Measurements from ENCODE around the gene HES7. TPM values are rescaled to one million over a fixed set of nuclear protein-coding genes. Genes with fewer than 3 reads are reported as not detected.

HES7 gene
- total RNA-seq, 4 donors from 2014 or later, result 0.46 TPM; not detected in 3

GRCh38 chr17:8075081-8075480 lies 48.8 kb downstream of the HES7 start:
- ATAC-seq (ENCODE audit: low FRiP score) (no peak), DNase-seq (ENCODE audit: low spot score) (no peak)
- no peak for TF ChIP-seq CTCF (IDR thresholded peaks at IDR 0.05)

- ATAC-seq (ENCODE audit: low FRiP score) (no peak), DNase-seq (ENCODE audit: low spot score) (no peak)
- TF ChIP-seq CTCF (IDR thresholded peaks at IDR 0.05), result no peak
These were observed 49.4 kb downstream of the HES7 start for GRCh38 chr17:8074554-8074953.

GRCh38 chr17:8073627-8074484 lies 50.0 kb downstream of the HES7 start:
- peak in 1 of 3 donors; percentile 87 for TF ChIP-seq CTCF (IDR thresholded peaks at IDR 0.05)
- ATAC-seq (ENCODE audit: low FRiP score) (peak; percentile 77), DNase-seq (ENCODE audit: low spot score) (peak; percentile 50)

GRCh38 chr17:8072729-8073461 lies 51.0 kb downstream of the HES7 start:
- no peak for ATAC-seq (ENCODE audit: low FRiP score)
- DNase-seq (ENCODE audit: low spot score), result no peak
- TF ChIP-seq CTCF (IDR thresholded peaks at IDR 0.05), result no peak

- no peak for ATAC-seq (ENCODE audit: low FRiP score)
- no peak for DNase-seq (ENCODE audit: low spot score)
- no peak for TF ChIP-seq CTCF (IDR thresholded peaks at IDR 0.05)
These were observed 51.6 kb downstream of the HES7 start for GRCh38 chr17:8072341-8072728.

GRCh38 chr17:8071496-8071895 lies 52.4 kb downstream of the HES7 start:
- DNase-seq (ENCODE audit: low spot score) (no peak), ATAC-seq (ENCODE audit: low FRiP score) (no peak)
- no peak for TF ChIP-seq CTCF (IDR thresholded peaks at IDR 0.05)

Small RNA genes lying within 50 kb of the gene (small RNA-seq; reads per million reads assigned to genes)
- gene MIR4314, result not detected

Other genes starting within 250 kb of the HES7 start
- gene CHD3, start 235.3 kb downstream of the HES7 start, total RNA-seq, result 10 to 100 TPM; 47.0 to 77.6 (median 57.3) TPM
- gene RNF227, start 207.8 kb downstream of the HES7 start, total RNA-seq, result 10 to 100 TPM in 2 of 4 donors, 1 to 10 TPM in 2; 4.1 to 19.1 (median 9.7) TPM
- gene KCNAB3, start 194.2 kb downstream of the HES7 start, total RNA-seq, result 1 to 10 TPM; 1.6 to 2.9 (median 2.6) TPM
- gene TRAPPC1, start 192.2 kb downstream of the HES7 start, total RNA-seq, result 10 to 100 TPM; 30.0 to 73.3 (median 48.3) TPM
- gene CNTROB, start 191.9 kb downstream of the HES7 start, total RNA-seq, result 10 to 100 TPM; 14.8 to 24.7 (median 19.8) TPM
- gene GUCY2D, start 121.5 kb downstream of the HES7 start, total RNA-seq, result under 1 TPM in 2 of 4 donors, not detected in 2; 0.09 to 0.12 TPM
- 1 to 10 TPM; 3.8 to 9.8 (median 8.2) TPM for gene ALOX15B, start 85.0 kb downstream of the HES7 start, total RNA-seq
- not detected for gene ALOX12B, start 36.4 kb downstream of the HES7 start, total RNA-seq
- gene ALOXE3, start 5.6 kb downstream of the HES7 start, total RNA-seq, result under 1 TPM in 2 of 4 donors, not detected in 2; 0.09 to 0.24 TPM
- 100 to 1,000 TPM in 2 of 4 donors, 10 to 100 TPM in 2; 78.8 to 169 (median 122) TPM for gene PER1, start 28.3 kb upstream of the HES7 start, total RNA-seq
- 10 to 100 TPM; 16.8 to 42.1 (median 21.2) TPM for gene VAMP2, start 38.8 kb upstream of the HES7 start, total RNA-seq
- 10 to 100 TPM; 10.9 to 78.4 (median 34.1) TPM for gene TMEM107, start 52.3 kb upstream of the HES7 start, total RNA-seq
- 1 to 10 TPM; 4.7 to 9.9 (median 6.7) TPM for gene BORCS6, start 66.1 kb upstream of the HES7 start, total RNA-seq
- 1 to 10 TPM in 2 of 4 donors, under 1 TPM in 1, not detected in 1; 0.79 to 3.0 (median 2.0) TPM for gene AURKB, start 86.5 kb upstream of the HES7 start, total RNA-seq
- 10 to 100 TPM; 13.0 to 31.7 (median 18.9) TPM for gene CTC1, start 124.0 kb upstream of the HES7 start, total RNA-seq
- 10 to 100 TPM; 12.9 to 27.7 (median 19.8) TPM for gene PFAS, start 125.2 kb upstream of the HES7 start, total RNA-seq
- 10 to 100 TPM; 16.7 to 31.4 (median 23.0) TPM for gene RANGRF, start 164.6 kb upstream of the HES7 start, total RNA-seq
- 1 to 10 TPM; 1.0 to 4.0 (median 3.1) TPM for gene SLC25A35, start 171.3 kb upstream of the HES7 start, total RNA-seq
- gene ARHGEF15, start 186.1 kb upstream of the HES7 start, total RNA-seq, result 100 to 1,000 TPM in 1 of 4 donors, 10 to 100 TPM in 2, 1 to 10 TPM in 1; 8.6 to 132 (median 60.4) TPM
- not detected for gene ODF4, start 215.7 kb upstream of the HES7 start, total RNA-seq

Data from omental fat pad (tissue), 4 donors.